WI38 (cell line): Measurements from ENCODE around the gene GRIK3.

Experiments
- H3K4me3 ChIP-seq: 2 replicates; pipeline ENCODE4 v1.5.1; 2011; ENCODE audit warnings: low read depth, mild to moderate bottlenecking, control low read depth, low read length
- CTCF ChIP-seq: IDR thresholded peaks from 2 replicates; pipeline ENCODE4 v1.5.1; 2012; ENCODE audit warnings: low read depth, mild to moderate bottlenecking, control low read depth, low read length

GRIK3 gene

GRCh38 chr1:36822648-36823047 is 211.7 kb downstream of the GRIK3 start:
- H3K4me3 ChIP-seq = no peak overlapping the region
- TF ChIP-seq CTCF = no peak

GRCh38 chr1:36821386-36821785 is 212.9 kb downstream of the GRIK3 start:
- no peak for TF ChIP-seq CTCF
- H3K4me3 ChIP-seq = no peak overlapping the region

- no peak for TF ChIP-seq CTCF
- H3K4me3 ChIP-seq = no peak overlapping the region
Measured at GRCh38 chr1:36818771-36819170, 215.5 kb downstream of the GRIK3 start.

- no peak for TF ChIP-seq CTCF
- H3K4me3 ChIP-seq = no peak overlapping the region
Measured at GRCh38 chr1:36816348-36816747, 218.0 kb downstream of the GRIK3 start.

GRCh38 chr1:36814774-36815173 is 219.5 kb downstream of the GRIK3 start:
- no peak overlapping the region for H3K4me3 ChIP-seq
- TF ChIP-seq CTCF = no peak

GRCh38 chr1:36814083-36814482 is 220.2 kb downstream of the GRIK3 start:
- no peak overlapping the region for H3K4me3 ChIP-seq
- TF ChIP-seq CTCF = no peak

GRCh38 chr1:36807262-36807661 is 227.1 kb downstream of the GRIK3 start:
- no peak for TF ChIP-seq CTCF
- no peak overlapping the region for H3K4me3 ChIP-seq
